ENCODE results near the gene HNRNPAB. TPM values are rescaled to one million over a fixed set of nuclear protein-coding genes. Genes with fewer than 3 reads are reported as not detected.

HNRNPAB gene
- total and polyA plus RNA-seq, 9 of the 15 experiments (the other 6 are each of a cell fraction or from before 2014, with no cell fraction given): 34.6 to 425 (median 236) TPM

DNA sequence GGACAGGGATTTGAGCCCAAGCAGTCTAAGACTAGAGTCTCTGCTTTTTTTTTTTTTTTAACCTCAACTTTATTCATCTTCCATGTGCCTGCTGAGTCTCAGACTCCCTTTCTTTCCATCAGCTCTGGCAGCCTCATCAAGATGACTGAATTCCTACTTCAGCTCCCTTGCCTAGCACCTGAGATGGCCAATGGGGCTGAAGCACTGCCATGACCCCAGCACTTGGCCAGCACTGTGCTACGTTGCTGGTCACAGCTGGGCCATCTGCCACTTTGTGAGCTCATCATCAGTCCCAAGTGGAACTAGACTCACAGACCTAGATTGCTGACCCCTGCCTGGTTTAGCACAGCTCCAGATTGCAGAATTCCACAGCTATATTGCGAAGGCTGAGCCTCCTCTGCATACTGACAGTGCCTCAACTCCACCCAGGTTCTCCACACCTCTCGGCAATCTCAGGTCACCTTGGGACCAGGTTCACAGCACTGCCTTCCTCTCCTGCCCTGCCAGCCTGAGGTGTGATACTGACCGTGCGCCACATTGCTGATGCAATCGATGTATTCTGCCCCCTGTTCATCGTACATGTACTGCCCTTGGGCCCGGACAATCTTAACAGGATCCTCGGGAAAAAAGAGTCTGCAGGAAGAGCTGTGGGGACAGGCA is 26.7 kb downstream of the HNRNPAB start (continued):
- TF ChIP-seq FOS (IDR thresholded peaks at IDR 0.05; ENCODE audit: extremely low read depth, insufficient read length): no peak
- TF ChIP-seq RBBP5 (IDR thresholded peaks at IDR 0.05; ENCODE audit: borderline replicate concordance, insufficient read depth, low read length, poor library complexity, severe bottlenecking): no peak
- 0 out of 2 replicates have a peak, but pooled peaks have one; percentile 47 for TF ChIP-seq ZBTB1 (CRISPR knock-in tag; IDR thresholded peaks at IDR 0.05; ENCODE audit: borderline replicate concordance, low read depth)
- no peak for TF ChIP-seq ILK (tag; IDR thresholded peaks at IDR 0.05; ENCODE audit: borderline replicate concordance, low read depth)
- TF ChIP-seq, protein P1, sequence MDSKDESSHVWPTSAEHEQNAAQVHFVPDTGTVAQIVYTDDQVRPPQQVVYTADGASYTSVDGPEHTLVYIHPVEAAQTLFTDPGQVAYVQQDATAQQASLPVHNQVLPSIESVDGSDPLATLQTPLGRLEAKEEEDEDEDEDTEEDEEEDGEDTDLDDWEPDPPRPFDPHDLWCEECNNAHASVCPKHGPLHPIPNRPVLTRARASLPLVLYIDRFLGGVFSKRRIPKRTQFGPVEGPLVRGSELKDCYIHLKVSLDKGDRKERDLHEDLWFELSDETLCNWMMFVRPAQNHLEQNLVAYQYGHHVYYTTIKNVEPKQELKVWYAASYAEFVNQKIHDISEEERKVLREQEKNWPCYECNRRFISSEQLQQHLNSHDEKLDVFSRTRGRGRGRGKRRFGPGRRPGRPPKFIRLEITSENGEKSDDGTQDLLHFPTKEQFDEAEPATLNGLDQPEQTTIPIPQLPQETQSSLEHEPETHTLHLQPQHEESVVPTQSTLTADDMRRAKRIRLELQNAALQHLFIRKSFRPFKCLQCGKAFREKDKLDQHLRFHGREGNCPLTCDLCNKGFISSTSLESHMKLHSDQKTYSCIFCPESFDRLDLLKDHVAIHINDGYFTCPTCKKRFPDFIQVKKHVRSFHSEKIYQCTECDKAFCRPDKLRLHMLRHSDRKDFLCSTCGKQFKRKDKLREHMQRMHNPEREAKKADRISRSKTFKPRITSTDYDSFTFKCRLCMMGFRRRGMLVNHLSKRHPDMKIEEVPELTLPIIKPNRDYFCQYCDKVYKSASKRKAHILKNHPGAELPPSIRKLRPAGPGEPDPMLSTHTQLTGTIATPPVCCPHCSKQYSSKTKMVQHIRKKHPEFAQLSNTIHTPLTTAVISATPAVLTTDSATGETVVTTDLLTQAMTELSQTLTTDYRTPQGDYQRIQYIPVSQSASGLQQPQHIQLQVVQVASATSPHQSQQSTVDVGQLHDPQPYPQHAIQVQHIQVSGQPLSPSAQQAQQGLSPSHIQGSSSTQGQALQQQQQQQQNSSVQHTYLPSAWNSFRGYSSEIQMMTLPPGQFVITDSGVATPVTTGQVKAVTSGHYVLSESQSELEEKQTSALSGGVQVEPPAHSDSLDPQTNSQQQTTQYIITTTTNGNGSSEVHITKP (IDR thresholded peaks at IDR 0.05; ENCODE audit: partially characterized antibody): no peak
- no peak for TF ChIP-seq ZC3H11A (IDR thresholded peaks at IDR 0.05; ENCODE audit: low read depth, low read length)
- TF ChIP-seq, protein P2, sequence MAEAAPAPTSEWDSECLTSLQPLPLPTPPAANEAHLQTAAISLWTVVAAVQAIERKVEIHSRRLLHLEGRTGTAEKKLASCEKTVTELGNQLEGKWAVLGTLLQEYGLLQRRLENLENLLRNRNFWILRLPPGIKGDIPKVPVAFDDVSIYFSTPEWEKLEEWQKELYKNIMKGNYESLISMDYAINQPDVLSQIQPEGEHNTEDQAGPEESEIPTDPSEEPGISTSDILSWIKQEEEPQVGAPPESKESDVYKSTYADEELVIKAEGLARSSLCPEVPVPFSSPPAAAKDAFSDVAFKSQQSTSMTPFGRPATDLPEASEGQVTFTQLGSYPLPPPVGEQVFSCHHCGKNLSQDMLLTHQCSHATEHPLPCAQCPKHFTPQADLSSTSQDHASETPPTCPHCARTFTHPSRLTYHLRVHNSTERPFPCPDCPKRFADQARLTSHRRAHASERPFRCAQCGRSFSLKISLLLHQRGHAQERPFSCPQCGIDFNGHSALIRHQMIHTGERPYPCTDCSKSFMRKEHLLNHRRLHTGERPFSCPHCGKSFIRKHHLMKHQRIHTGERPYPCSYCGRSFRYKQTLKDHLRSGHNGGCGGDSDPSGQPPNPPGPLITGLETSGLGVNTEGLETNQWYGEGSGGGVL (CRISPR knock-in tag; IDR thresholded peaks at IDR 0.05): no peak
- TF ChIP-seq RNF2 (IDR thresholded peaks at IDR 0.05): no peak
- TF ChIP-seq, protein P3, sequence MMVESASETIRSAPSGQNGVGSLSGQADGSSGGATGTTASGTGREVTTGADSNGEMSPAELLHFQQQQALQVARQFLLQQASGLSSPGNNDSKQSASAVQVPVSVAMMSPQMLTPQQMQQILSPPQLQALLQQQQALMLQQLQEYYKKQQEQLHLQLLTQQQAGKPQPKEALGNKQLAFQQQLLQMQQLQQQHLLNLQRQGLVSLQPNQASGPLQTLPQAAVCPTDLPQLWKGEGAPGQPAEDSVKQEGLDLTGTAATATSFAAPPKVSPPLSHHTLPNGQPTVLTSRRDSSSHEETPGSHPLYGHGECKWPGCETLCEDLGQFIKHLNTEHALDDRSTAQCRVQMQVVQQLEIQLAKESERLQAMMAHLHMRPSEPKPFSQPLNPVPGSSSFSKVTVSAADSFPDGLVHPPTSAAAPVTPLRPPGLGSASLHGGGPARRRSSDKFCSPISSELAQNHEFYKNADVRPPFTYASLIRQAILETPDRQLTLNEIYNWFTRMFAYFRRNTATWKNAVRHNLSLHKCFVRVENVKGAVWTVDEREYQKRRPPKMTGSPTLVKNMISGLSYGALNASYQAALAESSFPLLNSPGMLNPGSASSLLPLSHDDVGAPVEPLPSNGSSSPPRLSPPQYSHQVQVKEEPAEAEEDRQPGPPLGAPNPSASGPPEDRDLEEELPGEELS (CRISPR knock-in tag; IDR thresholded peaks at IDR 0.05; ENCODE audit: borderline replicate concordance): 0 out of 2 replicates have a peak, but pooled peaks have one; percentile 33
- TF ChIP-seq ZNF586 (CRISPR knock-in tag; conservative IDR thresholded peaks at IDR 0.05): no peak
- peak; percentile 51; the same call in 1 of the 2 replicates for TF ChIP-seq MYC (IDR thresholded peaks at IDR 0.05; ENCODE audit: low read depth, low read length)
- TF ChIP-seq MYC (CRISPR knock-in tag; IDR thresholded peaks at IDR 0.05; ENCODE audit: borderline replicate concordance, low read depth): no peak
- no peak for TF ChIP-seq ZNF311 (CRISPR knock-in tag; IDR thresholded peaks at IDR 0.05)
- no peak for TF ChIP-seq SMARCA5 (IDR thresholded peaks at IDR 0.05)
- no peak for TF ChIP-seq RBM17 (IDR thresholded peaks at IDR 0.05; ENCODE audit: borderline replicate concordance, low read depth, low read length)
- no peak for TF ChIP-seq NCOA2 (IDR thresholded peaks at IDR 0.05; ENCODE audit: partially characterized antibody in 2 of 2)
- 0 out of 2 replicates have a peak, but pooled peaks have one; percentile 46 for TF ChIP-seq CEBPB (tag; IDR thresholded peaks at IDR 0.05)
- TF ChIP-seq CEBPG (CRISPR knock-in tag; IDR thresholded peaks at IDR 0.05): peak; percentile 87
- peak; percentile 71 to 74 for TF ChIP-seq CEBPG (tag; conservative IDR thresholded peaks at IDR 0.05 in 1 of 2, IDR thresholded peaks at IDR 0.05 in 1 of 2)

Measured in K562 (cell line).